ENCODE results near the gene ZFP30. TPM values are rescaled to one million over a fixed set of nuclear protein-coding genes. Genes with fewer than 3 reads are reported as not detected.

Gene ZFP30
- total and polyA plus RNA-seq, 2 of the 4 experiments (the other 2 are of a cell fraction): 1.7 to 10.2 TPM

DNA sequence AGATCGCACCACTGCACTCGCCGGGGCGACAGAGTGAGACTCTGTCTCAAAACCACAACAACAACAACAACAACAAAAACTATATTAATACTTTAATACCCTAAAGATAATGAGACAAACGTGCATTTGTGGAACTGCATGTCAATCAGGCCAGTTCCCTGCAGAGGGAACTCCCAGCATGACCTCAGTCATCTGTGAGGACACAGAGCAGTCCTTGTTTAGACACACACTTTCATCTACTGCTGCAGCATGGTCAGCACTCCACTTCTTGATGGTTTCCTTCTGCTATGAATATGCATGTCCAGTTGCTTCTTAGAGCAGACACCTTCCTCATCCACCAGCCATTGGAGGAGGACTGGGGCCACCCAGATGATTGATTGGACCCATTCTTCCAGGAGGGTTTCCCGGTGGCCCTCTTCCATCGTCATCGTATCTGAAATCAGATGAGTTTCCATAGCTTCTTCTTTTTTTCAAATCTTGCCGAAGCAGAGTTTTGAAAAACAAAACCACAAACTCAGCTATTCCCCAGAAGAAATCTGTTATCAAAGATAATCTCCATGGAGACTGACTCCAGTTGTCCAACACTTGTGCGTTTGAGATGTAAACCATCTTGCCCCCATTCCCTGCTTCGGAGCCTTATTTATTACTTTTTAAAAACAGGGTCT lies 37.8 kb upstream of the ZFP30 start:
- Histone ChIP-seq H3K14ac (replicated peaks; ENCODE audit: low read depth, low read length) (no peak overlapping the region), H3K27ac (ENCODE audit: insufficient read depth, low read length) (no peak overlapping the region), H3K27me3 (ENCODE audit: control insufficient read depth, insufficient read depth, low read length) (no peaks in the 10 kb centered on the region), H4K91ac (ENCODE audit: insufficient read depth, low read depth, low read length) (no peak overlapping the region), H2AK9ac (replicated peaks; ENCODE audit: low read depth, low read length, poor library complexity) (no peak overlapping the region), H3K36me3 (ENCODE audit: control insufficient read depth, insufficient read depth, low read length) (peaks cover 8% of the 10 kb centered on the region), H2AFZ (replicated peaks; ENCODE audit: low read length, poor library complexity) (peak overlapping the region; percentile 41), H2BK15ac (ENCODE audit: low read depth, low read length) (no peak overlapping the region), H3K4me3 (ENCODE audit: insufficient read depth, low read depth, low read length) (no peak overlapping the region), H3K9ac (ENCODE audit: low read depth, low read length) (no peak overlapping the region), H3K18ac (ENCODE audit: low read depth, low read length) (no peak overlapping the region), H4K5ac (ENCODE audit: low read depth, low read length) (no peak overlapping the region), H4K8ac (ENCODE audit: low read depth in 2 of 2, low read length in 2 of 2) (peak overlapping the region; percentile 2 to 57; a peak in 1 of 4 replicates), H3K56ac (ENCODE audit: extremely low read depth, insufficient read depth, low read length) (no peak overlapping the region), H3K4me1 (ENCODE audit: control insufficient read depth, insufficient read depth, low read length) (no peaks in the 10 kb centered on the region; the same call in 1 of the 2 replicates), H2BK5ac (ENCODE audit: low read depth, low read length, poor library complexity, severe bottlenecking) (no peak overlapping the region), H3K9me1 (ENCODE audit: insufficient read depth, low read length) (no peaks in the 10 kb centered on the region), H3K79me1 (ENCODE audit: low read depth in 1 of 2, low read length in 2 of 2) (peaks cover 0 to 3% of the 10 kb centered on the region in 2 experiments; a peak in 1 of 4 replicates), H3K23ac (ENCODE audit: low read depth, low read length) (no peak overlapping the region), H2BK20ac (ENCODE audit: low read depth, low read length) (no peak overlapping the region), H3K9me3 (ENCODE audit: control insufficient read depth, insufficient read depth, low read length) (peaks cover 11% of the 10 kb centered on the region), H3K4ac (ENCODE audit: low read depth, low read length) (no peak overlapping the region), H2AK5ac (ENCODE audit: low read depth, low read length) (no peak overlapping the region), H2BK120ac (ENCODE audit: low read depth, low read length) (no peak overlapping the region), H4K20me1 (ENCODE audit: insufficient read depth, low read length) (no peaks in the 10 kb centered on the region), H3K4me2 (ENCODE audit: low read depth, low read length) (no peak overlapping the region)
- dilution Hi-C loops (cut with HindIII; ENCODE audit: low sequenced_read_pairs, unreplicated experiment): no loop called here
- BruUV-seq (replicated peaks): no TSS peak
- ChIA-PET CTCF (no interaction called here), POLR2A (ENCODE audit: unreplicated experiment) (no interaction called here)
- TF ChIP-seq CTCF (conservative IDR thresholded peaks at IDR 0.05; ENCODE audit: low read depth, low read length) (no peak), NFE2L2 (IDR thresholded peaks at IDR 0.05; ENCODE audit: low read depth, low read length) (no peak), RCOR1 (IDR thresholded peaks at IDR 0.05; ENCODE audit: insufficient replicate concordance, low read length) (no peak), POLR2A (IDR thresholded peaks at IDR 0.05; ENCODE audit: low read depth, low read length) (no peak), CHD1 (IDR thresholded peaks at IDR 0.05; ENCODE audit: low read depth, low read length) (no peak), RFX5 (IDR thresholded peaks at IDR 0.05; ENCODE audit: low read depth, low read length) (no peak), MAFK (IDR thresholded peaks at IDR 0.05; ENCODE audit: low read depth, low read length) (no peak), FOS (IDR thresholded peaks at IDR 0.05; ENCODE audit: low read depth, low read length) (no peak), CEBPB (IDR thresholded peaks at IDR 0.05; ENCODE audit: low read depth, low read length) (no peak), MAZ (IDR thresholded peaks at IDR 0.05; ENCODE audit: borderline replicate concordance, low read depth, low read length) (no peak), BHLHE40 (IDR thresholded peaks at IDR 0.05; ENCODE audit: low read depth, low read length) (no peak), SMC3 (IDR thresholded peaks at IDR 0.05; ENCODE audit: low read depth, low read length) (no peak), MXI1 (IDR thresholded peaks at IDR 0.05; ENCODE audit: borderline replicate concordance, low read depth, low read length) (no peak)
- TF ChIP-seq, protein P1, sequence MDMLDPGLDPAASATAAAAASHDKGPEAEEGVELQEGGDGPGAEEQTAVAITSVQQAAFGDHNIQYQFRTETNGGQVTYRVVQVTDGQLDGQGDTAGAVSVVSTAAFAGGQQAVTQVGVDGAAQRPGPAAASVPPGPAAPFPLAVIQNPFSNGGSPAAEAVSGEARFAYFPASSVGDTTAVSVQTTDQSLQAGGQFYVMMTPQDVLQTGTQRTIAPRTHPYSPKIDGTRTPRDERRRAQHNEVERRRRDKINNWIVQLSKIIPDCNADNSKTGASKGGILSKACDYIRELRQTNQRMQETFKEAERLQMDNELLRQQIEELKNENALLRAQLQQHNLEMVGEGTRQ (IDR thresholded peaks at IDR 0.05; ENCODE audit: low read depth, low read length): no peak
- ATAC-seq (ENCODE audit: low read depth): no peak
- WGBS, 2 experiments (ENCODE audit: extremely low coverage in 2 of 2, insufficient read length in 1 of 2): 0% methylated on average over 1 of the region's 11 CpGs; no CpG with 5 or more reads in 1 of the 2 experiments
- DNase-seq: no peak
- in situ Hi-C loops (cut with MboI; ENCODE audit: low sequenced_read_pairs): no loop called here
- intact Hi-C loops (cut with micrococcal nuclease): loop anchor here (2.0 to 10.0 kb wide), 2 partner anchors 38 to 228 kb away; partner anchors contain the start of genes ZFP30, ZNF569 and ZNF570
